GM18508 (cell line): Measurements from ENCODE around the gene MYOM1.
"Not testable (repeated sequence)": the region's sequence is repeated elsewhere in the genome, so short reads cannot be mapped to it uniquely, and the experiment has no call there.

ENCODE experiments used
- ATAC-seq: cut with Tn5 transposase; IDR thresholded peaks from one replicate; pipeline ENCODE4 v1.9.1; 2021; ENCODE audit warnings: moderate number of reproducible peaks; ENCODE audit not compliant: insufficient read depth, unreplicated experiment

MYOM1 gene

GRCh38 chr18:3062798-3063680 lies 156.7 kb downstream of the MYOM1 start:
- peak; percentile 42 for ATAC-seq

- no peak for ATAC-seq
Measured at GRCh38 chr18:3061581-3062312, 158.0 kb downstream of the MYOM1 start.

GRCh38 chr18:3060667-3061580 lies 158.8 kb downstream of the MYOM1 start:
- no peak for ATAC-seq

- ATAC-seq, result no peak
Measured at GRCh38 chr18:3059272-3059671, 160.5 kb downstream of the MYOM1 start.

GRCh38 chr18:3058328-3059191 lies 161.2 kb downstream of the MYOM1 start:
- no peak for ATAC-seq

- no peak for ATAC-seq
Measured at GRCh38 chr18:3057526-3057925, 162.2 kb downstream of the MYOM1 start.

GRCh38 chr18:3056311-3056710 lies 163.5 kb downstream of the MYOM1 start:
- no peak for ATAC-seq

GRCh38 chr18:3055816-3056215 lies 164.0 kb downstream of the MYOM1 start:
- ATAC-seq, result no peak

GRCh38 chr18:3055186-3055728 lies 164.5 kb downstream of the MYOM1 start:
- ATAC-seq, result no peak

GRCh38 chr18:3054780-3055179 lies 165.0 kb downstream of the MYOM1 start:
- no peak for ATAC-seq

- no peak for ATAC-seq
Measured at GRCh38 chr18:3054214-3054613, 165.6 kb downstream of the MYOM1 start.

GRCh38 chr18:3053081-3053480 lies 166.7 kb downstream of the MYOM1 start:
- no peak for ATAC-seq

- no peak for ATAC-seq
Measured at GRCh38 chr18:3052411-3052758, 167.4 kb downstream of the MYOM1 start.

GRCh38 chr18:3051718-3052410 lies 167.9 kb downstream of the MYOM1 start:
- ATAC-seq, result no peak

GRCh38 chr18:3049897-3050454 lies 169.8 kb downstream of the MYOM1 start:
- ATAC-seq, result not testable (repeated sequence)

GRCh38 chr18:3048820-3049349 lies 170.9 kb downstream of the MYOM1 start:
- no peak for ATAC-seq

- ATAC-seq, result no peak
Measured at GRCh38 chr18:3048121-3048520, 171.6 kb downstream of the MYOM1 start.

GRCh38 chr18:3046216-3046808 lies 173.5 kb downstream of the MYOM1 start:
- no peak for ATAC-seq
